ENCODE measurements around the gene LARP4B. TPM values are rescaled to one million over a fixed set of nuclear protein-coding genes. Genes with fewer than 3 reads are reported as not detected.

The LARP4B gene
- polyA plus RNA-seq, 1 of the 3 experiments (the other 2 are of a cell fraction): 23.3 TPM

- WGBS (ENCODE audit: low lambda C conversion rate): 90% methylated on average over 17 of the region's 17 CpGs
- Histone ChIP-seq H3K4me2 (no peak overlapping the region), H4K20me1 (ENCODE audit: insufficient read depth) (no peaks in the 10 kb centered on the region), H2AFZ (ENCODE audit: low read depth) (no peak overlapping the region), H3K9me3 (no peaks in the 10 kb centered on the region), H3K27ac (ENCODE audit: low read depth in 2 of 2, low read length in 1 of 2) (no peak overlapping the region), H3K79me2 (ENCODE audit: insufficient read depth) (no peaks in the 10 kb centered on the region), H3K9me2 (no peaks in the 10 kb centered on the region), H3K4me1 (ENCODE audit: control insufficient read depth in 1 of 2, insufficient read depth in 2 of 2, low read depth in 1 of 2, low read length in 1 of 2) (peaks cover 0 to 21% of the 10 kb centered on the region in 2 experiments; a peak in 3 of 4 replicates), H3K4me3 (ENCODE audit: low read depth in 2 of 2, low read length in 1 of 2) (no peak overlapping the region), H3K36me3 (replicated peaks in 1 of 2; ENCODE audit: control insufficient read depth in 1 of 2, insufficient read depth in 2 of 2, low read length in 1 of 2) (no peaks in the 10 kb centered on the region), H3K27me3 (ENCODE audit: insufficient read depth) (no peaks in the 10 kb centered on the region), H3K9ac (no peak overlapping the region), H3F3A (replicated peaks; ENCODE audit: insufficient read depth) (no peaks in the 10 kb centered on the region)
- TF ChIP-seq RFX5 (IDR thresholded peaks at IDR 0.05; ENCODE audit: low read length): no peak
- TF ChIP-seq TCF12 (IDR thresholded peaks at IDR 0.05): no peak
- no peak for TF ChIP-seq CHD2 (IDR thresholded peaks at IDR 0.05; ENCODE audit: low read length, partially characterized antibody)
- no peak for TF ChIP-seq YY1 (IDR thresholded peaks at IDR 0.05; ENCODE audit: low read depth)
- TF ChIP-seq GATA2 (CRISPR knock-in tag; IDR thresholded peaks at IDR 0.05): no peak
- TF ChIP-seq FOXM1 (IDR thresholded peaks at IDR 0.05; ENCODE audit: low read depth): no peak
- no peak for TF ChIP-seq ELF1 (IDR thresholded peaks at IDR 0.05)
- TF ChIP-seq SIN3A (IDR thresholded peaks at IDR 0.05; ENCODE audit: borderline replicate concordance, low read depth, low read length): no peak
- TF ChIP-seq, protein P1, sequence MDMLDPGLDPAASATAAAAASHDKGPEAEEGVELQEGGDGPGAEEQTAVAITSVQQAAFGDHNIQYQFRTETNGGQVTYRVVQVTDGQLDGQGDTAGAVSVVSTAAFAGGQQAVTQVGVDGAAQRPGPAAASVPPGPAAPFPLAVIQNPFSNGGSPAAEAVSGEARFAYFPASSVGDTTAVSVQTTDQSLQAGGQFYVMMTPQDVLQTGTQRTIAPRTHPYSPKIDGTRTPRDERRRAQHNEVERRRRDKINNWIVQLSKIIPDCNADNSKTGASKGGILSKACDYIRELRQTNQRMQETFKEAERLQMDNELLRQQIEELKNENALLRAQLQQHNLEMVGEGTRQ (IDR thresholded peaks at IDR 0.05; ENCODE audit: borderline replicate concordance, low read depth, low read length): no peak
- TF ChIP-seq SMC3 (IDR thresholded peaks at IDR 0.05; ENCODE audit: low read depth, low read length): no peak
- no peak for TF ChIP-seq FOSL2 (IDR thresholded peaks at IDR 0.05; ENCODE audit: borderline replicate concordance, low read depth)
- ChIA-PET CTCF (no interaction called here), POLR2A (no interaction called here)
- no peak for DNase-seq
Observed at GRCh38 chr10:968546-969199, 37.2 kb upstream of the LARP4B start.

- Histone ChIP-seq H2AFZ (ENCODE audit: low read depth) (no peak overlapping the region), H3K27me3 (ENCODE audit: insufficient read depth) (no peaks in the 10 kb centered on the region), H3K79me2 (ENCODE audit: insufficient read depth) (no peaks in the 10 kb centered on the region), H3K36me3 (replicated peaks in 1 of 2; ENCODE audit: control insufficient read depth in 1 of 2, insufficient read depth in 2 of 2, low read length in 1 of 2) (no peaks in the 10 kb centered on the region), H3K9me2 (no peaks in the 10 kb centered on the region), H3K9ac (no peak overlapping the region), H4K20me1 (ENCODE audit: insufficient read depth) (no peaks in the 10 kb centered on the region), H3K4me3 (ENCODE audit: low read depth in 2 of 2, low read length in 1 of 2) (no peak overlapping the region), H3K27ac (ENCODE audit: low read depth in 2 of 2, low read length in 1 of 2) (no peak overlapping the region), H3K4me2 (no peak overlapping the region), H3F3A (replicated peaks; ENCODE audit: insufficient read depth) (no peaks in the 10 kb centered on the region), H3K9me3 (no peaks in the 10 kb centered on the region), H3K4me1 (ENCODE audit: control insufficient read depth in 1 of 2, insufficient read depth in 2 of 2, low read depth in 1 of 2, low read length in 1 of 2) (peaks cover 0 to 19% of the 10 kb centered on the region in 2 experiments; a peak in 3 of 4 replicates)
- no peak for DNase-seq
- POLR2A ChIA-PET: no interaction called here
- CTCF ChIA-PET: no interaction called here
- TF ChIP-seq REST (IDR thresholded peaks at IDR 0.05; ENCODE audit: low read depth, low read length): no peak
- TF ChIP-seq GABPA (IDR thresholded peaks at IDR 0.05; ENCODE audit: low read depth): no peak
- no peak for TF ChIP-seq GATA2 (CRISPR knock-in tag; IDR thresholded peaks at IDR 0.05)
- 84% methylated on average over 19 of the region's 20 CpGs for WGBS (ENCODE audit: low lambda C conversion rate)
Observed at GRCh38 chr10:966466-967235, 35.1 kb upstream of the LARP4B start.
